Transverse colon (tissue), 4 donors: ENCODE measurements around the gene ZBTB20. TPM values are rescaled to one million over a fixed set of nuclear protein-coding genes. Genes with fewer than 3 reads are reported as not detected.

ENCODE experiments used
- DNase-seq: peaks from one replicate; pipeline ENCODE4 v3.0.0-alpha.2; 2019
- H3K27ac ChIP-seq, 4 donors: fragments of 200-600 bp; sonication (generic); 2 replicates each; pipeline ENCODE4 v1.5.1; 2016 to 2018; ENCODE audit warnings: inconsistent platforms in 4 of 4
- H3K27me3 ChIP-seq: fragments of 200-600 bp; sonication (generic); 2 replicates; pipeline ENCODE4 v1.5.1; 2017; ENCODE audit warnings: inconsistent platforms
- H3K36me3 ChIP-seq, 4 donors: fragments of 200-600 bp; sonication (generic); 2 replicates each; pipeline ENCODE4 v1.5.1; 2017 to 2019; ENCODE audit warnings: inconsistent platforms in 4 of 4
- H3K4me1 ChIP-seq, 4 donors: fragments of 200-600 bp; sonication (generic); 2 replicates each; pipeline ENCODE4 v1.5.1; 2017 to 2020; ENCODE audit warnings: inconsistent platforms in 4 of 4
- H3K4me3 ChIP-seq, 4 donors: fragments of 200-600 bp; sonication (generic); 1 replicate in 1 of 4; 2 replicates in 3 of 4; pipeline versions ENCODE4 v1.5.1 to v1.6.1; 2017 to 2019; ENCODE audit warnings: inconsistent platforms in 4 of 4
- H3K9me3 ChIP-seq, 2 donors: fragments of 200-600 bp; sonication (generic); 2 replicates each; pipeline ENCODE4 v1.5.1; 2017 to 2019; ENCODE audit warnings: inconsistent platforms in 2 of 2
- CTCF ChIP-seq, 5 experiments: fragments of 200-600 bp in 3 of 5; fragments of 450-650 bp in 2 of 5; sonication (generic) in 3 of 5; IDR thresholded peaks; 1 replicate in 2 of 5; 2 replicates in 3 of 5; pipeline ENCODE4 v1.5.1; 2016 to 2017; ENCODE audit warnings: antibody characterized with exemption in 5 of 5, inconsistent platforms in 3 of 5, mild to moderate bottlenecking in 2 of 5, moderate library complexity in 1 of 5
- EP300 ChIP-seq: sonication (generic); formaldehyde crosslinking; IDR thresholded peaks from one replicate; pipeline ENCODE4 v1.6.1; 2017; ENCODE audit warnings: antibody characterized with exemption, low read depth
- POLR2A ChIP-seq: fragments of 450-650 bp; IDR thresholded peaks from one replicate; pipeline ENCODE4 v1.6.1; 2016; ENCODE audit warnings: antibody characterized with exemption, mild to moderate bottlenecking, moderate library complexity
- POLR2AphosphoS5 ChIP-seq, 3 donors: sonication (generic); formaldehyde crosslinking; IDR thresholded peaks; one replicate each; pipeline ENCODE4 v1.6.1; 2016; ENCODE audit warnings: antibody characterized with exemption in 3 of 3
- WGBS, 2 donors: methylation state at CpG; one replicate each; pipeline ENCODE4 v1.1.5; 2018; ENCODE audit warnings: low coverage in 1 of 2; 5-methylcytosine and 5-hydroxymethylcytosine counted together
- in situ Hi-C, 4 donors: fragments of 200-750 bp; cut with MboI; loops; one replicate each; pipeline versions ENCODE4 v1.15.0 to v1.15.1; 2017; ENCODE audit warnings: low sequenced_read_pairs in 3 of 4, low pct_ligation_motif_present in 1 of 4, low pct_unique_long_range_greater_than_20kb in 1 of 4
- intact Hi-C: fragments of 100-400 bp; cut with DNase I; formaldehyde crosslinking; loops from one replicate; pipeline ENCODE4 v1.15.1; 2023; ENCODE audit warnings: low total_unique reads
- total RNA-seq, 4 donors: library from RNA; depleted of rRNA; stranded (reverse); fragments of >200 nt; gene quantifications; one replicate each; pipeline ENCODE4 v1.1.0, GENCODE V29; 2016

Gene ZBTB20
- total RNA-seq, 4 donors from 2014 or later: 44.6 to 50.5 (median 46.4) TPM

GRCh38 chr3:114446600-114446999 lies 700.5 kb downstream of the ZBTB20 start:
- TF ChIP-seq EP300: no peak
- Histone ChIP-seq H3K4me3 (no peak overlapping the region), H3K27ac (peak overlapping the region in 1 of 4 donors; percentile 13), H3K4me1 (peaks cover 0 to 13% (median 1%) of the 10 kb centered on the region in 4 donors), H3K9me3 (no peaks in the 10 kb centered on the region), H3K27me3 (no peaks in the 10 kb centered on the region), H3K36me3 (no peaks in the 10 kb centered on the region)
- 48 to 57% methylated on average over 5 of the region's 5 CpGs for WGBS, 2 donors
- DNase-seq: no peak
- intact Hi-C loops: no loop called here
- in situ Hi-C loops: no loop called here

GRCh38 chr3:114445233-114445632 lies 701.9 kb downstream of the ZBTB20 start:
- intact Hi-C loops: no loop called here
- Histone ChIP-seq H3K27ac (no peak overlapping the region), H3K36me3 (no peaks in the 10 kb centered on the region), H3K4me3 (no peak overlapping the region), H3K9me3 (no peaks in the 10 kb centered on the region), H3K4me1 (peaks cover 0 to 12% (median 1%) of the 10 kb centered on the region in 4 donors), H3K27me3 (no peaks in the 10 kb centered on the region)
- WGBS, 2 donors: 86 to 94% methylated on average over 2 of the region's 2 CpGs
- no peak for DNase-seq
- TF ChIP-seq EP300 (no peak), POLR2A (no peak), POLR2AphosphoS5 (IDR thresholded peaks at IDR 0.05) (no peak), CTCF (IDR thresholded peaks at IDR 0.05) (no peak)
- in situ Hi-C loops: no loop called here

GRCh38 chr3:114444216-114444615 lies 702.9 kb downstream of the ZBTB20 start:
- H3K4me1 ChIP-seq: peaks cover 0 to 12% (median 1%) of the 10 kb centered on the region in 4 donors
- WGBS, 2 donors: 83 to 93% methylated on average over 3 of the region's 3 CpGs
- intact Hi-C loops: no loop called here

GRCh38 chr3:114442246-114442645 lies 704.8 kb downstream of the ZBTB20 start:
- TF ChIP-seq POLR2A (no peak), POLR2AphosphoS5 (IDR thresholded peaks at IDR 0.05) (no peak), EP300 (no peak), CTCF (IDR thresholded peaks at IDR 0.05) (no peak)
- Histone ChIP-seq H3K36me3 (no peaks in the 10 kb centered on the region), H3K4me1 (peaks cover 0 to 12% (median 1%) of the 10 kb centered on the region in 4 donors), H3K27ac (no peak overlapping the region), H3K27me3 (no peaks in the 10 kb centered on the region), H3K4me3 (no peak overlapping the region), H3K9me3 (no peaks in the 10 kb centered on the region)
- DNase-seq: no peak
- intact Hi-C loops (no loop called here), in situ Hi-C loops (no loop called here)

More at GRCh38 chr3:114444216-114444615, 702.9 kb downstream of the ZBTB20 start:
- in situ Hi-C loops: no loop called here
- Histone ChIP-seq H3K27ac (no peak overlapping the region), H3K4me3 (no peak overlapping the region), H3K27me3 (no peaks in the 10 kb centered on the region), H3K36me3 (no peaks in the 10 kb centered on the region), H3K9me3 (no peaks in the 10 kb centered on the region)
- no peak for DNase-seq
- TF ChIP-seq EP300 (no peak), POLR2A (no peak), CTCF (IDR thresholded peaks at IDR 0.05) (no peak), POLR2AphosphoS5 (IDR thresholded peaks at IDR 0.05) (no peak)

- no peaks in the 10 kb centered on the region for H3K36me3 ChIP-seq
- TF ChIP-seq POLR2A (no peak), CTCF (IDR thresholded peaks at IDR 0.05) (no peak), POLR2AphosphoS5 (IDR thresholded peaks at IDR 0.05) (no peak), EP300 (no peak)
- H3K9me3 ChIP-seq: no peaks in the 10 kb centered on the region
- DNase-seq: no peak
- no peak overlapping the region for H3K27ac ChIP-seq
- 85 to 98% methylated on average over 8 to 10 of the region's 10 CpGs for WGBS, 2 donors
- no peak overlapping the region for H3K4me3 ChIP-seq
- no peaks in the 10 kb centered on the region for H3K27me3 ChIP-seq
- in situ Hi-C loops: no loop called here
- peaks cover 0 to 12% (median 0%) of the 10 kb centered on the region in 4 donors for H3K4me1 ChIP-seq
- intact Hi-C loops: no loop called here
Observed at GRCh38 chr3:114441386-114441785, 705.7 kb downstream of the ZBTB20 start.
